Measurements from ENCODE around the gene AUP1.

Gene AUP1

DNA sequence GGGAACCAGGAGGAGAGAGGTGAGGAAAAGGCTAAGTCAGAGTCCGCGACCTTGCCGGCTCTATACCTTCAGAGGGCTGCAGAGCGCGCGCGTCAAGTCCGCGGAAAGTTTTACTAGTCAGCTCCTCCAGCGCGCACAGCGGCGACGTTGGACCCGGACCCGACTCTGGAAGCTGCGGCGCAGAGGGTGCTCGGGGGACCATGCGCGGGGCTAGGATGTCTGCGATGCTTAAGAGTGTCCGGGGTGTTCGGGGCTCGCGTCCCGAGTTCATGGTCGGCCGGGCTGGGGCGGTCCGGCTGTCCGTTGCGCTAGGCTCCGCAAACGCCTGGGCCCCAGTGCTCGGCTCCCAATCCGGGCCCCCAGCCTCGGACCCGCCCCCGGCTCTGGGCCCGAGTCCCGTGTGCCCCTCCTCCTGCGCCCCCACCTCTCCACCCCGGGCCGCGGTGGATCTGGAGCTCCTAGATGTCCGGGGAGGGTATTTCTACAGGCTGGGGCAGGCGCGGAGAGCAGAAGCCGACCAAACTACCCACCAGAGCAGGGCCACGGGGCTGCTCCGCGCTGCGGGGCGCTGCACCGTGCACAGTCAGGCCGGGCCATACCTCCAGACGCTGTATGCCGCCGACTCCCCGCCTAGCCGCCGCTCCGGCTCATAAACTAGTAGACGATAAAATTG is 30.1 kb downstream of the AUP1 start, which contains the start of gene LBX2:
Gene LBX2, minus strand, starts transcription at position 337 of the 673 bp plus-strand sequence. Its CDS starts 66 bp downstream, at position 271.
- TF ChIP-seq, protein P1, sequence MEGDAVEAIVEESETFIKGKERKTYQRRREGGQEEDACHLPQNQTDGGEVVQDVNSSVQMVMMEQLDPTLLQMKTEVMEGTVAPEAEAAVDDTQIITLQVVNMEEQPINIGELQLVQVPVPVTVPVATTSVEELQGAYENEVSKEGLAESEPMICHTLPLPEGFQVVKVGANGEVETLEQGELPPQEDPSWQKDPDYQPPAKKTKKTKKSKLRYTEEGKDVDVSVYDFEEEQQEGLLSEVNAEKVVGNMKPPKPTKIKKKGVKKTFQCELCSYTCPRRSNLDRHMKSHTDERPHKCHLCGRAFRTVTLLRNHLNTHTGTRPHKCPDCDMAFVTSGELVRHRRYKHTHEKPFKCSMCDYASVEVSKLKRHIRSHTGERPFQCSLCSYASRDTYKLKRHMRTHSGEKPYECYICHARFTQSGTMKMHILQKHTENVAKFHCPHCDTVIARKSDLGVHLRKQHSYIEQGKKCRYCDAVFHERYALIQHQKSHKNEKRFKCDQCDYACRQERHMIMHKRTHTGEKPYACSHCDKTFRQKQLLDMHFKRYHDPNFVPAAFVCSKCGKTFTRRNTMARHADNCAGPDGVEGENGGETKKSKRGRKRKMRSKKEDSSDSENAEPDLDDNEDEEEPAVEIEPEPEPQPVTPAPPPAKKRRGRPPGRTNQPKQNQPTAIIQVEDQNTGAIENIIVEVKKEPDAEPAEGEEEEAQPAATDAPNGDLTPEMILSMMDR (conservative IDR thresholded peaks at IDR 0.05; ENCODE audit: low read depth, low read length): no peak
- peak within 1 kb of the TSS; percentile 41 for H3K4me3 ChIP-seq (ENCODE audit: low read length)
- no peak for DNase-seq (ENCODE audit: low read depth)

- TF ChIP-seq, protein P1 (conservative IDR thresholded peaks at IDR 0.05; ENCODE audit: low read depth, low read length): no peak
- peak overlapping the region; percentile 41 for H3K4me3 ChIP-seq (ENCODE audit: low read length)
- DNase-seq (ENCODE audit: low read depth): no peak
Observed at GRCh38 chr2:74498500-74499266, 30.8 kb downstream of the AUP1 start.

DNA sequence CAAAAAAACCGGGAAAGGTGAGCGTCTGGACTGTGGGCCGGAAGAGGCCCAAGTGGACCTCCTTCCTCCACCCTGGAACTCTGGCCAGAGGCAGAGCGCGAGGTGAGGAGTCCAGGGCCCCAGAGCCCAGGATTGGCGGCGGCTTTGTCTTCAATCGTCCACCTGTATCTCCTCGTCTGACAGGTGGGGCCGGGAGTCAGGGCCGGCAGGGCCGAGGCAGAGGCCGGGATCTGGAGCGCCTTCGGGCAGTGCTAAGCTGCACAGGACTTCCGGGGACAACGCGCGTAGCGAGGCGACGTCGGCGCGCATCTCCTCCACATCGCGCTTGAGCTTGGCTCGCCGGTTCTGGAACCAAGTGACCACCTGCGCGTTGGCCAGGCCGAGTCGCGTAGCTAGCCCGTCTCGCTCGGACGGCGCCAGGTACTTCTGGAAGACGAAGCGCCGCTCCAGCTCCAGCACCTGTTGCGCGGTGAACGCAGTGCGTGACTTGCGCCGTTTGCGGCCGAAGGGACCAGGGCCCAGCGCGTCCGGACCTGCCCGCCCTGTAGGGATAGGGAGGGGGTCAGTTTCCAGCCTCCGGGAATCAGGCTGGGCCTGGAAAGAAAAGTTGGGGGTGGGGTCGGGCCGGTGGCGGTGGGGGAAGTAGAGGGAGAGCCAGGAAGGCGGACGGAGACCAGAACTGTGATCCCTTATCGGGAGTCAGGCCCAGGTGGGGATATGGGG is 31.6 kb downstream of the AUP1 start:
- TF ChIP-seq, protein P1 (conservative IDR thresholded peaks at IDR 0.05; ENCODE audit: low read depth, low read length): no peak
- peak overlapping the region; percentile 41 for H3K4me3 ChIP-seq (ENCODE audit: low read length)
- DNase-seq (ENCODE audit: low read depth): no peak

GRCh38 chr2:74496997-74497776 is 32.3 kb downstream of the AUP1 start:
- H3K4me3 ChIP-seq (ENCODE audit: low read length): no peak overlapping the region

GRCh38 chr2:74495440-74495839 is 34.1 kb downstream of the AUP1 start:
- TF ChIP-seq, protein P1 (conservative IDR thresholded peaks at IDR 0.05; ENCODE audit: low read depth, low read length): no peak
- H3K4me3 ChIP-seq (ENCODE audit: low read length): no peak overlapping the region
- DNase-seq (ENCODE audit: low read depth): no peak

More at GRCh38 chr2:74496997-74497776, 32.3 kb downstream of the AUP1 start:
- no peak for DNase-seq (ENCODE audit: low read depth)
- TF ChIP-seq, protein P1 (conservative IDR thresholded peaks at IDR 0.05; ENCODE audit: low read depth, low read length): no peak

DNA sequence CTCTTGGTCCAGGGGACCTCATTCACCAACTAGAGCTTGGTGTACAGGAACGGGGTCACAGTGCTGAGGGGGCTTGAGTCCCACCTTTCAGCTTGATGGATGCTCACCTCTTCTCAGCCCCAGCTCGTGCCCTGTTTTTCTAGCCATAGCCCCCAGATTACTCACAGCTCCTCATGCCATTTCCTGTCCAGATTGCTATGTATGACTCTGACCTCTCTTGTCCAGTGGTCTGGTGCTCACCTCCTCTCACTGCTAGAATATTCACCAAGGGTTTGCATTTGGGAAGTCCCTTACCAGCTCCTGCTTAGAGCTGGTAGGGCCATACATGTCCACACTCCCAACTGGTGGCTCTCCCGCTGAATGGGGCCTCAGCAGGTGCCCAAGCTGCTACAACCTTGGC is 36.0 kb downstream of the AUP1 start:
- TF ChIP-seq, protein P1 (conservative IDR thresholded peaks at IDR 0.05; ENCODE audit: low read depth, low read length): no peak
- DNase-seq (ENCODE audit: low read depth): no peak
- no peak overlapping the region for H3K4me3 ChIP-seq (ENCODE audit: low read length)
